Measurements from ENCODE around the gene RBM4. TPM values are rescaled to one million over a fixed set of nuclear protein-coding genes. Genes with fewer than 3 reads are reported as not detected.
"Not testable (repeated sequence)": the region's sequence is repeated elsewhere in the genome, so short reads cannot be mapped to it uniquely, and the experiment has no call there.

Gene RBM4
- total RNA-seq (2022) (137 and 144 TPM in 2 replicates), Bru-seq, nascent RNA (percentile 97 among the genes with signal in this experiment), BruChase-seq, experiment 1, labeled RNA remaining after a 6-hour chase (percentile 97 among the genes with signal in this experiment), BruChase-seq, experiment 2, labeled RNA remaining after a 2-hour chase (percentile 98 among the genes with signal in this experiment)
- long read RNA-seq, transcript RBM4-203 (3 exons, 921 nt), result minor isoform, 16 of 133 reads
- long read RNA-seq, transcript RBM4-204 (4 exons, 1,763 nt), result minor isoform, 17 of 133 reads
- long read RNA-seq, transcript RBM4-201 (4 exons, 1,694 nt), result major isoform, 77 of 133 reads
- long read RNA-seq, partial matches to known transcripts, result 2 of 133 reads
- long read RNA-seq, other reads (novel, unspliced or antisense), result 10 of 133 reads

GRCh38 chr11:66638177-66639065 is at the start of gene RBM4:
Gene RBM4, plus strand, starts transcription at chr11:66638703. Its CDS starts 1,009 bp downstream, at chr11:66639712.
- H3K36me3 Mint-ChIP-seq (ENCODE audit: insufficient read depth, unreplicated experiment), result peaks cover 79% of the 10 kb centered on the region
- intact Hi-C loops (cut with micrococcal nuclease; ENCODE audit: unreplicated experiment), result no loop called here
- H3K4me1 Mint-ChIP-seq (ENCODE audit: low read depth, unreplicated experiment), result peaks cover 56% of the 10 kb centered on the region
- CTCF ChIA-PET, result interaction anchor here (0.7 to 2.0 kb wide), 11 partner anchors 9 to 158 kb away, joined by 3 to 9 read pairs (median 4); partner anchors contain the start of genes CCDC87, CCS, DPP3 and RBM14
- H3K4me3 Mint-ChIP-seq (ENCODE audit: low read depth, unreplicated experiment), result peak within 1 kb of the TSS; percentile 83
- peak; percentile 97 for DNase-seq
- BruUV-seq (replicated peaks), result no TSS peak
- H3K27ac Mint-ChIP-seq (ENCODE audit: unreplicated experiment), result peak within 1 kb of the TSS; percentile 94
- no peaks in the 10 kb centered on the region for H3K9me3 Mint-ChIP-seq (ENCODE audit: low read depth, unreplicated experiment)
- no peaks in the 10 kb centered on the region for H3K27me3 Mint-ChIP-seq (ENCODE audit: unreplicated experiment)
- TF ChIP-seq CTCF (IDR thresholded peaks at IDR 0.05; ENCODE audit: unreplicated experiment), result no peak

- intact Hi-C loops (cut with micrococcal nuclease; ENCODE audit: unreplicated experiment); H3K4me3 Mint-ChIP-seq (ENCODE audit: low read depth, unreplicated experiment); DNase-seq; CTCF ChIA-PET; BruUV-seq (replicated peaks); H3K27ac Mint-ChIP-seq (ENCODE audit: unreplicated experiment); H3K4me1 Mint-ChIP-seq (ENCODE audit: low read depth, unreplicated experiment); H3K27me3 Mint-ChIP-seq (ENCODE audit: unreplicated experiment); H3K9me3 Mint-ChIP-seq (ENCODE audit: low read depth, unreplicated experiment): not testable (repeated sequence)
- peaks cover 25% of the 10 kb centered on the region for H3K36me3 Mint-ChIP-seq (ENCODE audit: insufficient read depth, unreplicated experiment)
These were observed 49.2 kb upstream of the RBM4 start for GRCh38 chr11:66589315-66589714.

- TF ChIP-seq CTCF (IDR thresholded peaks at IDR 0.05; ENCODE audit: unreplicated experiment), result no peak
- Mint-ChIP-seq H3K9me3 (ENCODE audit: low read depth, unreplicated experiment) (no peaks in the 10 kb centered on the region), H3K27ac (ENCODE audit: unreplicated experiment) (no peak overlapping the region), H3K4me1 (ENCODE audit: low read depth, unreplicated experiment) (no peaks in the 10 kb centered on the region), H3K4me3 (ENCODE audit: low read depth, unreplicated experiment) (no peak overlapping the region), H3K27me3 (ENCODE audit: unreplicated experiment) (no peaks in the 10 kb centered on the region), H3K36me3 (ENCODE audit: insufficient read depth, unreplicated experiment) (peaks cover 25% of the 10 kb centered on the region)
- CTCF ChIA-PET, result no interaction called here
- intact Hi-C loops (cut with micrococcal nuclease; ENCODE audit: unreplicated experiment), result no loop called here
- BruUV-seq (replicated peaks), result no TSS peak
- DNase-seq, result no peak
These were observed 48.4 kb upstream of the RBM4 start for GRCh38 chr11:66589996-66590675.

GRCh38 chr11:66591175-66591574 is 47.3 kb upstream of the RBM4 start:
- Mint-ChIP-seq H3K9me3 (ENCODE audit: low read depth, unreplicated experiment) (no peaks in the 10 kb centered on the region), H3K36me3 (ENCODE audit: insufficient read depth, unreplicated experiment) (peaks cover 25% of the 10 kb centered on the region), H3K27ac (ENCODE audit: unreplicated experiment) (no peak overlapping the region), H3K27me3 (ENCODE audit: unreplicated experiment) (no peaks in the 10 kb centered on the region), H3K4me1 (ENCODE audit: low read depth, unreplicated experiment) (no peaks in the 10 kb centered on the region), H3K4me3 (ENCODE audit: low read depth, unreplicated experiment) (no peak overlapping the region)
- intact Hi-C loops (cut with micrococcal nuclease; ENCODE audit: unreplicated experiment), result no loop called here
- CTCF ChIA-PET, result no interaction called here
- BruUV-seq (replicated peaks), result no TSS peak
- no peak for DNase-seq
- no peak for TF ChIP-seq CTCF (IDR thresholded peaks at IDR 0.05; ENCODE audit: unreplicated experiment)
